Activated T-cell treated with anti-CD3 and anti-CD28 coated beads, Interleukin-2, amount 50 U/mL, for 4 hours (primary cell): Measurements from ENCODE around the gene GRID1. TPM values are rescaled to one million over a fixed set of nuclear protein-coding genes. Genes with fewer than 3 reads are reported as not detected.

Experiments used
- ATAC-seq, 2 donors: fragments of 200-7000 bp; cut with Tn5 transposase; one replicate each; pipeline ENCODE4 v1.10.0; 2021
- DNase-seq: peaks from one replicate; pipeline ENCODE4 v3.0.0-alpha.2; 2020
- H3K27me3 Mint-ChIP-seq: one replicate; pipeline ENCODE4 v1.8.0; 2021; ENCODE audit warnings: low read depth, mixed read lengths
- H3K36me3 Mint-ChIP-seq: one replicate; pipeline ENCODE4 v1.8.0; 2022; ENCODE audit warnings: mixed read lengths; ENCODE audit not compliant: insufficient read depth
- H3K4me1 Mint-ChIP-seq: one replicate; pipeline ENCODE4 v1.8.0; 2021; ENCODE audit warnings: low read depth, mixed read lengths
- H3K4me3 Mint-ChIP-seq: one replicate; pipeline ENCODE4 v1.8.0; 2021; ENCODE audit warnings: mild to moderate bottlenecking, moderate library complexity, mixed read lengths
- H3K9me3 Mint-ChIP-seq: one replicate; pipeline ENCODE4 v1.8.0; 2021; ENCODE audit warnings: mixed read lengths
- total RNA-seq, 3 donors: library from RNA; stranded (reverse); gene quantifications; one replicate each; pipeline ENCODE4 v1.2.1, GENCODE V29; 2021

GRID1 gene
- total RNA-seq, 3 donors from 2014 or later = not detected

- Mint-ChIP-seq H3K4me3 (no peak overlapping the region), H3K27me3 (peaks cover 11% of the 10 kb centered on the region), H3K4me1 (peaks cover 15% of the 10 kb centered on the region), H3K36me3 (no peaks in the 10 kb centered on the region), H3K9me3 (no peaks in the 10 kb centered on the region)
- no peak for DNase-seq
- no peak for ATAC-seq
These were observed 315.0 kb downstream of the GRID1 start for GRCh38 chr10:86051586-86051985.

- no peaks in the 10 kb centered on the region for H3K36me3 Mint-ChIP-seq
- peaks cover 18% of the 10 kb centered on the region for H3K4me1 Mint-ChIP-seq
- peaks cover 15% of the 10 kb centered on the region for H3K27me3 Mint-ChIP-seq
- ATAC-seq (no peak), DNase-seq (no peak)
- H3K4me3 Mint-ChIP-seq = no peak overlapping the region
- H3K9me3 Mint-ChIP-seq = no peaks in the 10 kb centered on the region
These were observed 317.2 kb downstream of the GRID1 start for GRCh38 chr10:86049442-86049841.

- Mint-ChIP-seq H3K27me3 (peaks cover 17% of the 10 kb centered on the region), H3K4me3 (no peak overlapping the region), H3K36me3 (no peaks in the 10 kb centered on the region), H3K4me1 (peaks cover 18% of the 10 kb centered on the region), H3K9me3 (no peaks in the 10 kb centered on the region)
- no peak for ATAC-seq
- DNase-seq = no peak
These were observed 317.6 kb downstream of the GRID1 start for GRCh38 chr10:86048973-86049372.

- no peaks in the 10 kb centered on the region for H3K9me3 Mint-ChIP-seq
- peaks cover 17% of the 10 kb centered on the region for H3K27me3 Mint-ChIP-seq
- no peak overlapping the region for H3K4me3 Mint-ChIP-seq
- DNase-seq (no peak), ATAC-seq (no peak)
- H3K36me3 Mint-ChIP-seq = no peaks in the 10 kb centered on the region
- peaks cover 18% of the 10 kb centered on the region for H3K4me1 Mint-ChIP-seq
These were observed 318.0 kb downstream of the GRID1 start for GRCh38 chr10:86048571-86048970.

- Mint-ChIP-seq H3K36me3 (no peaks in the 10 kb centered on the region), H3K27me3 (peaks cover 17% of the 10 kb centered on the region), H3K9me3 (no peaks in the 10 kb centered on the region), H3K4me3 (no peak overlapping the region), H3K4me1 (peaks cover 18% of the 10 kb centered on the region)
- no peak for DNase-seq
- peak; percentile 85 to 86 for ATAC-seq
These were observed 319.0 kb downstream of the GRID1 start for GRCh38 chr10:86047588-86047987.

- DNase-seq = no peak
- ATAC-seq = peak; percentile 75 to 79
- Mint-ChIP-seq H3K4me3 (no peak overlapping the region), H3K36me3 (no peaks in the 10 kb centered on the region), H3K9me3 (no peaks in the 10 kb centered on the region), H3K27me3 (peaks cover 17% of the 10 kb centered on the region), H3K4me1 (peaks cover 18% of the 10 kb centered on the region)
These were observed 319.6 kb downstream of the GRID1 start for GRCh38 chr10:86046845-86047460.

GRCh38 chr10:86045896-86046295 lies 320.7 kb downstream of the GRID1 start:
- H3K9me3 Mint-ChIP-seq = no peaks in the 10 kb centered on the region
- no peak for ATAC-seq

GRCh38 chr10:86044029-86044428 lies 322.6 kb downstream of the GRID1 start:
- H3K27me3 Mint-ChIP-seq = peaks cover 11% of the 10 kb centered on the region
- no peaks in the 10 kb centered on the region for H3K9me3 Mint-ChIP-seq
- no peak overlapping the region for H3K4me3 Mint-ChIP-seq
- ATAC-seq = no peak
- H3K36me3 Mint-ChIP-seq = no peaks in the 10 kb centered on the region
- H3K4me1 Mint-ChIP-seq = peaks cover 18% of the 10 kb centered on the region
- DNase-seq = no peak

More at GRCh38 chr10:86045896-86046295, 320.7 kb downstream of the GRID1 start:
- Mint-ChIP-seq H3K36me3 (no peaks in the 10 kb centered on the region), H3K27me3 (peaks cover 17% of the 10 kb centered on the region), H3K4me1 (peaks cover 18% of the 10 kb centered on the region), H3K4me3 (no peak overlapping the region)
- DNase-seq = no peak

- ATAC-seq (no peak), DNase-seq (no peak)
- Mint-ChIP-seq H3K9me3 (no peaks in the 10 kb centered on the region), H3K4me1 (peaks cover 18% of the 10 kb centered on the region), H3K36me3 (no peaks in the 10 kb centered on the region), H3K27me3 (peaks cover 10% of the 10 kb centered on the region), H3K4me3 (no peak overlapping the region)
These were observed 323.4 kb downstream of the GRID1 start for GRCh38 chr10:86043236-86043635.

GRCh38 chr10:86042161-86042560 lies 324.4 kb downstream of the GRID1 start:
- Mint-ChIP-seq H3K36me3 (no peaks in the 10 kb centered on the region), H3K27me3 (peaks cover 10% of the 10 kb centered on the region), H3K9me3 (no peaks in the 10 kb centered on the region), H3K4me3 (no peak overlapping the region), H3K4me1 (peaks cover 9% of the 10 kb centered on the region)
- DNase-seq (no peak), ATAC-seq (no peak)

GRCh38 chr10:86041116-86041515 lies 325.5 kb downstream of the GRID1 start:
- Mint-ChIP-seq H3K4me3 (no peak overlapping the region), H3K27me3 (peaks cover 8% of the 10 kb centered on the region), H3K4me1 (no peaks in the 10 kb centered on the region), H3K9me3 (no peaks in the 10 kb centered on the region), H3K36me3 (no peaks in the 10 kb centered on the region)
- ATAC-seq (no peak), DNase-seq (no peak)

GRCh38 chr10:86038371-86038770 lies 328.2 kb downstream of the GRID1 start:
- Mint-ChIP-seq H3K9me3 (no peaks in the 10 kb centered on the region), H3K36me3 (no peaks in the 10 kb centered on the region), H3K27me3 (no peaks in the 10 kb centered on the region), H3K4me3 (no peak overlapping the region), H3K4me1 (no peaks in the 10 kb centered on the region)
- no peak for ATAC-seq
- no peak for DNase-seq

- Mint-ChIP-seq H3K9me3 (no peaks in the 10 kb centered on the region), H3K4me1 (no peaks in the 10 kb centered on the region), H3K27me3 (no peaks in the 10 kb centered on the region), H3K4me3 (no peak overlapping the region), H3K36me3 (no peaks in the 10 kb centered on the region)
- DNase-seq (no peak), ATAC-seq (no peak)
These were observed 329.5 kb downstream of the GRID1 start for GRCh38 chr10:86037096-86037495.

GRCh38 chr10:86036544-86036831 lies 330.1 kb downstream of the GRID1 start:
- no peak overlapping the region for H3K4me3 Mint-ChIP-seq
- no peaks in the 10 kb centered on the region for H3K4me1 Mint-ChIP-seq
- H3K36me3 Mint-ChIP-seq = no peaks in the 10 kb centered on the region
- ATAC-seq (peak in 1 of 2 donors; percentile 7), DNase-seq (no peak)
- H3K9me3 Mint-ChIP-seq = no peaks in the 10 kb centered on the region
- no peaks in the 10 kb centered on the region for H3K27me3 Mint-ChIP-seq

- Mint-ChIP-seq H3K4me1 (no peaks in the 10 kb centered on the region), H3K4me3 (no peak overlapping the region)
These were observed 330.6 kb downstream of the GRID1 start for GRCh38 chr10:86035791-86036543.

More at GRCh38 chr10:86035791-86036543, 330.6 kb downstream of the GRID1 start:
- Mint-ChIP-seq H3K27me3 (no peaks in the 10 kb centered on the region), H3K9me3 (no peaks in the 10 kb centered on the region), H3K36me3 (no peaks in the 10 kb centered on the region)
- ATAC-seq = peak in 1 of 2 donors; percentile 18
- no peak for DNase-seq
